A549 (cell line): ENCODE measurements around the gene FBXL7. TPM values are rescaled to one million over a fixed set of nuclear protein-coding genes. Genes with fewer than 3 reads are reported as not detected.

ENCODE experiments used
- ATAC-seq, 2 experiments: fragments of 200-7000 bp in 1 of 2; fragments of >200 bp in 1 of 2; cut with Nextera tagmentation in 1 of 2; cut with Tn5 transposase in 1 of 2; 3 replicates each; pipeline versions ENCODE4 v1.8.0 to v1.9.1; 2018 to 2020; ENCODE audit warnings: mild to moderate bottlenecking in 1 of 2, moderate library complexity in 1 of 2
- CTCF ChIA-PET: fragments of 300-600 bp; sonication (Branson Sonifier 250); formaldehyde crosslinking; extraction: SDS; loops from one replicate; lab custom pipeline; 2021; ENCODE audit warnings: antibody characterized with exemption, inconsistent platforms; lab: Yijun Ruan, JAX
- POLR2A ChIA-PET: fragments of 350-600 bp; formaldehyde crosslinking; extraction: SDS; loops from one replicate; lab custom pipeline; 2021; ENCODE audit warnings: antibody characterized with exemption, inconsistent platforms; lab: Yijun Ruan, JAX
- DNase-seq, 2 experiments: peaks; one replicate each; pipeline versions ENCODE4 v3.0.0 to v3.0.0-alpha.2; 2011 to 2016; ENCODE audit warnings: low read depth in 1 of 2, low spot score in 1 of 2
- FAIRE-seq: peaks from 2 replicates; lab custom pipeline; 2011; peaks lifted over from hg19 to GRCh38; lab: Jason Lieb, UNC
- H3K27ac ChIP-seq, 2 experiments: fragments of >200 bp; sonication (Bioruptor Twin); formaldehyde crosslinking; 3 replicates each; pipeline ENCODE4 v1.5.1; 2016 to 2017
- H3K4me1 ChIP-seq: fragments of >200 bp; sonication (Bioruptor Twin); formaldehyde crosslinking; 3 replicates; pipeline ENCODE4 v1.6.1; 2016
- H3K4me2 ChIP-seq: fragments of >200 bp; sonication (Bioruptor Twin); formaldehyde crosslinking; 3 replicates; pipeline ENCODE4 v1.6.1; 2016
- H3K4me3 ChIP-seq: fragments of >200 bp; sonication (Bioruptor Twin); formaldehyde crosslinking; 3 replicates; pipeline ENCODE4 v1.5.1; 2016
- H3K9me3 ChIP-seq: fragments of >200 bp; sonication (Bioruptor Twin); formaldehyde crosslinking; 3 replicates; pipeline ENCODE4 v1.6.1; 2016
- ATOH8 ChIP-seq: fragments of 250-450 bp; sonication (Bioruptor Pico); IDR thresholded peaks from 2 replicates; pipeline ENCODE4 v1.5.0; 2020; ENCODE audit warnings: low read depth, mild to moderate bottlenecking, moderate library complexity
- BCL3 ChIP-seq: fragments of >200 bp; sonication (Bioruptor Twin); formaldehyde crosslinking; IDR thresholded peaks from 3 replicates; pipeline ENCODE4 v1.6.1; 2016
- CHD2 ChIP-seq: fragments of 150-350 bp; IDR thresholded peaks from 2 replicates; pipeline ENCODE4 v1.6.1; 2014; ENCODE audit warnings: low read length; ENCODE audit not compliant: partially characterized antibody
- CTCF ChIP-seq: fragments of >200 bp; sonication (Bioruptor Twin); formaldehyde crosslinking; IDR thresholded peaks from 3 replicates; pipeline ENCODE4 v1.5.1; 2016
- ELK1 ChIP-seq: fragments of 150-350 bp; IDR thresholded peaks from 2 replicates; pipeline ENCODE4 v1.6.1; 2014; ENCODE audit warnings: low read depth, mild to moderate bottlenecking, low read length
- EP300 ChIP-seq, 2 experiments: fragments of >200 bp; sonication (Bioruptor Twin); formaldehyde crosslinking; IDR thresholded peaks; 2 replicates in 1 of 2; 3 replicates in 1 of 2; pipeline ENCODE4 v1.6.1; 2016 to 2017
- ESRRA ChIP-seq: fragments of 150-350 bp; IDR thresholded peaks from 2 replicates; pipeline ENCODE4 v1.6.1; 2014; ENCODE audit warnings: mild to moderate bottlenecking, low read length, borderline replicate concordance
- FOSB ChIP-seq: fragments of 250-450 bp; sonication (Bioruptor Pico); IDR thresholded peaks from 2 replicates; pipeline ENCODE4 v1.5.0; 2020; ENCODE audit warnings: mild to moderate bottlenecking, moderate library complexity
- FOXS1 ChIP-seq: fragments of 250-450 bp; sonication (Bioruptor Pico); IDR thresholded peaks from 2 replicates; pipeline ENCODE4 v1.5.0; 2020; ENCODE audit warnings: mild to moderate bottlenecking, moderate library complexity
- HMGXB4 ChIP-seq: fragments of 250-450 bp; sonication (Bioruptor Pico); IDR thresholded peaks from 2 replicates; pipeline ENCODE4 v1.5.0; 2021; ENCODE audit warnings: mild to moderate bottlenecking, moderate library complexity, borderline replicate concordance
- HOXA7 ChIP-seq: fragments of 250-450 bp; sonication (Bioruptor Pico); IDR thresholded peaks from 2 replicates; pipeline ENCODE4 v1.5.0; 2020; ENCODE audit warnings: mild to moderate bottlenecking, moderate library complexity
- JUNB ChIP-seq: fragments of >200 bp; sonication (Bioruptor Twin); formaldehyde crosslinking; IDR thresholded peaks from 2 replicates; pipeline ENCODE4 v1.6.1; 2016
- MAZ ChIP-seq: fragments of 150-350 bp; IDR thresholded peaks from 2 replicates; pipeline ENCODE4 v1.6.1; 2014; ENCODE audit warnings: antibody characterized with exemption, low read depth, low read length, borderline replicate concordance
- NFE2L2 ChIP-seq: fragments of 150-350 bp; conservative IDR thresholded peaks from 2 replicates; pipeline ENCODE4 v1.6.1; 2014; ENCODE audit warnings: low read length
- PHF8 ChIP-seq: fragments of 200-600 bp; sonication (generic); IDR thresholded peaks from 2 replicates; pipeline ENCODE4 v1.6.1; 2016; ENCODE audit warnings: low read depth, mild to moderate bottlenecking, antibody characterized with exemption, moderate library complexity, borderline replicate concordance
- POLR2A ChIP-seq: IDR thresholded peaks from 2 replicates; pipeline ENCODE4 v1.6.1; 2012; ENCODE audit warnings: mild to moderate bottlenecking, low read length
- RAD21 ChIP-seq, 2 experiments: fragments of >200 bp in 1 of 2; sonication (Bioruptor Twin) in 1 of 2; formaldehyde crosslinking in 1 of 2; IDR thresholded peaks in 1 of 2; conservative IDR thresholded peaks in 1 of 2; 2 replicates in 1 of 2; 3 replicates in 1 of 2; pipeline ENCODE4 v1.6.1; 2012 to 2018; ENCODE audit warnings: inconsistent platforms in 1 of 2
- RNF2 ChIP-seq: fragments of 200-600 bp; sonication (generic); IDR thresholded peaks from 2 replicates; pipeline ENCODE4 v1.6.1; 2016; ENCODE audit warnings: low read depth, mild to moderate bottlenecking, antibody characterized with exemption, moderate library complexity, borderline replicate concordance
- TFCP2L1 ChIP-seq: fragments of 250-450 bp; sonication (Bioruptor Pico); IDR thresholded peaks from 2 replicates; pipeline ENCODE4 v1.5.0; 2021; ENCODE audit warnings: mild to moderate bottlenecking
- TP53 ChIP-seq: fragments of 250-450 bp; sonication (Bioruptor Pico); IDR thresholded peaks from 2 replicates; pipeline ENCODE4 v1.5.0; 2021; ENCODE audit warnings: mild to moderate bottlenecking, moderate library complexity
- USF2 ChIP-seq: fragments of 450-650 bp; IDR thresholded peaks from 2 replicates; pipeline ENCODE4 v1.6.1; 2014; ENCODE audit warnings: antibody characterized with exemption
- ZFP36 ChIP-seq: fragments of 450-650 bp; IDR thresholded peaks from 2 replicates; pipeline ENCODE4 v1.6.1; 2014; ENCODE audit warnings: borderline replicate concordance; ENCODE audit not compliant: partially characterized antibody
- ZSCAN20 ChIP-seq: fragments of 250-450 bp; sonication (Bioruptor Pico); IDR thresholded peaks from 2 replicates; pipeline ENCODE4 v1.8.0; 2022; ENCODE audit warnings: mild to moderate bottlenecking, moderate library complexity
- WGBS: methylation state at CpG from one replicate; pipeline ENCODE4 v1.1.6; 2017; ENCODE audit errors: missing lambda C conversion rate; 5-methylcytosine and 5-hydroxymethylcytosine counted together
- polyA plus RNA-seq, 4 experiments: library from polyadenylated mRNA; depleted of rRNA in 3 of 4; stranded (reverse); fragments of >200 nt; fragmentation: RNase III in 1 of 4; extraction: RNeasy Plus Mini Kit Qiagen cat#74134 plus additional on column Dnase treatment in 1 of 4; gene quantifications; 2 replicates in 3 of 4; 3 replicates in 1 of 4; pipeline ENCODE4 v1.2.3, GENCODE V29; 2011 to 2017

Gene FBXL7
- polyA plus RNA-seq, 2 of the 4 experiments (the other 2 are of a cell fraction) = 0.90 to 1.7 TPM

- ATAC-seq = no peak
- Histone ChIP-seq H3K4me3 (no peak overlapping the region), H3K4me1 (no peaks in the 10 kb centered on the region), H3K9me3 (no peaks in the 10 kb centered on the region), H3K27ac (no peak overlapping the region), H3K4me2 (no peak overlapping the region)
- WGBS = 29% methylated on average over 4 of the region's 4 CpGs
- POLR2A ChIA-PET = no interaction called here
- no peak for DNase-seq
- no peak for FAIRE-seq
- TF ChIP-seq EP300 (IDR thresholded peaks at IDR 0.05) = no peak
- no peak for TF ChIP-seq POLR2A
- no peak for TF ChIP-seq FOXS1 (CRISPR knock-in tag)
- TF ChIP-seq BCL3 = no peak
- no peak for TF ChIP-seq NFE2L2
- TF ChIP-seq ATOH8 (CRISPR knock-in tag) = no peak
- no peak for TF ChIP-seq HOXA7 (CRISPR knock-in tag)
- TF ChIP-seq CTCF = no peak
- no peak for TF ChIP-seq TFCP2L1
- no peak for TF ChIP-seq FOSB (CRISPR knock-in tag)
- no peak for TF ChIP-seq PHF8
- TF ChIP-seq ZSCAN20 (CRISPR knock-in tag) = no peak
- TF ChIP-seq MAZ = no peak
- no peak for TF ChIP-seq HMGXB4 (CRISPR knock-in tag)
- CTCF ChIA-PET = no interaction called here
These were observed 155.7 kb downstream of the FBXL7 start for GRCh38 chr5:15655683-15656082.

GRCh38 chr5:15664961-15665360 lies 165.0 kb downstream of the FBXL7 start:
- Histone ChIP-seq H3K27ac (no peak overlapping the region), H3K4me3 (no peak overlapping the region), H3K9me3 (0 out of 3 replicates have a peak, but pooled peaks cover 3% of the 10 kb centered on the region), H3K4me2 (no peak overlapping the region), H3K4me1 (no peaks in the 10 kb centered on the region)
- POLR2A ChIA-PET = no interaction called here
- CTCF ChIA-PET = interaction anchor here (0.9 kb wide), 1 partner anchor 51 kb away, joined by 3 read pairs; no protein-coding TSS in a partner anchor
- DNase-seq (no peak), ATAC-seq (no peak), FAIRE-seq (no peak)
- TF ChIP-seq ESRRA = no peak
- TF ChIP-seq PHF8 = no peak
- TF ChIP-seq RAD21 (conservative IDR thresholded peaks at IDR 0.05 in 1 of 2, IDR thresholded peaks at IDR 0.05 in 1 of 2) = no peak
- TF ChIP-seq ELK1 = no peak
- no peak for TF ChIP-seq JUNB
- TF ChIP-seq ZFP36 = no peak
- no peak for TF ChIP-seq HMGXB4 (CRISPR knock-in tag)
- no peak for TF ChIP-seq EP300 (IDR thresholded peaks at IDR 0.05)
- TF ChIP-seq USF2 = no peak
- TF ChIP-seq RNF2 = no peak
- no peak for TF ChIP-seq POLR2A
- no peak for TF ChIP-seq CHD2
- no peak for TF ChIP-seq TP53 (CRISPR knock-in tag)
